Left ventricle myocardium inferior (tissue), 1 donor: ENCODE results near the gene ZNF687. TPM values are rescaled to one million over a fixed set of nuclear protein-coding genes. Genes with fewer than 3 reads are reported as not detected.

Experiments
- DNase-seq: peaks from one replicate; pipeline ENCODE4 v3.0.0-alpha.2; 2020
- H3K27ac ChIP-seq: fragments of 200-600 bp; replicated peaks from 2 replicates; pipeline ENCODE4 v1.8.0; 2021
- H3K27me3 ChIP-seq: fragments of 200-600 bp; 2 replicates; pipeline ENCODE4 v1.8.0; 2021; ENCODE audit warnings: low read depth
- H3K36me3 ChIP-seq: fragments of 200-600 bp; 2 replicates; pipeline ENCODE4 v1.8.0; 2021
- H3K4me1 ChIP-seq: fragments of 200-600 bp; 2 replicates; pipeline ENCODE4 v1.8.0; 2021
- H3K4me3 ChIP-seq: fragments of 200-600 bp; 2 replicates; pipeline ENCODE4 v1.8.0; 2021; ENCODE audit warnings: mild to moderate bottlenecking, moderate library complexity
- H3K9me3 ChIP-seq: fragments of 200-600 bp; replicated peaks from 2 replicates; pipeline ENCODE4 v1.8.0; 2021
- CTCF ChIP-seq: fragments of 200-600 bp; IDR thresholded peaks from 2 replicates; pipeline ENCODE4 v1.8.0; 2021; ENCODE audit warnings: antibody characterized with exemption, mild to moderate bottlenecking, borderline replicate concordance
- intact Hi-C: fragments of 100-400 bp; cut with micrococcal nuclease; formaldehyde crosslinking; loops from one replicate; pipeline ENCODE4 v1.11.0; 2022
- total RNA-seq: library from RNA; stranded (reverse); fragmentation: NEBNext Ultra II Directional; extraction: Animal tissue kit (Norgen Biotek cat#: 25700); gene quantifications from one replicate; pipeline ENCODE4 v1.2.1, GENCODE V29; 2021
- donor health status: DM: no; HTN: yes; CAD: no; lungs with severe emphysema.

ZNF687 gene
- total RNA-seq, 1 donor from 2014 or later = 11.2 TPM

DNA sequence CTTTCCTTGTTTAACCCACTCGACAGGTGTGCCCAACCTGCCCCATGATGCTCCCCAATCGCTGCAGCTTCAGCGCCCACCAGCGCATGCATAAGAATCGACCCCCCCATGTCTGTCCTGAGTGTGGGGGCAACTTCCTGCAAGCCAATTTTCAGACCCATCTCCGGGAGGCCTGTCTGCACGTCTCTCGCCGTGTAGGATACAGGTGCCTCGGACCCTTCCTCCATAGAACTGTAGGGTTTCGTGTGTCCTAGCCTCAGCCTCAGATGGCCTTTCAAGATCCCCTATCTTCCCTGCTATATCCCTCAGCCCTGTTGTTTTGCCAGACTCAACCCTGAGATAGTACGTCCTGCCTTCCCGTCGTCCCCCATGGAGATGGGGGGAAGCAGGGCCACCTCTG is 6.4 kb downstream of the ZNF687 start:
- DNase-seq = no peak
- no peak for TF ChIP-seq CTCF
- peaks cover 73% of the 10 kb centered on the region for H3K36me3 ChIP-seq
- H3K9me3 ChIP-seq = no peaks in the 10 kb centered on the region
- no peak overlapping the region for H3K4me3 ChIP-seq
- no peaks in the 10 kb centered on the region for H3K27me3 ChIP-seq
- H3K27ac ChIP-seq = no peak overlapping the region
- intact Hi-C loops = no loop called here
- H3K4me1 ChIP-seq = peaks cover 11% of the 10 kb centered on the region

DNA sequence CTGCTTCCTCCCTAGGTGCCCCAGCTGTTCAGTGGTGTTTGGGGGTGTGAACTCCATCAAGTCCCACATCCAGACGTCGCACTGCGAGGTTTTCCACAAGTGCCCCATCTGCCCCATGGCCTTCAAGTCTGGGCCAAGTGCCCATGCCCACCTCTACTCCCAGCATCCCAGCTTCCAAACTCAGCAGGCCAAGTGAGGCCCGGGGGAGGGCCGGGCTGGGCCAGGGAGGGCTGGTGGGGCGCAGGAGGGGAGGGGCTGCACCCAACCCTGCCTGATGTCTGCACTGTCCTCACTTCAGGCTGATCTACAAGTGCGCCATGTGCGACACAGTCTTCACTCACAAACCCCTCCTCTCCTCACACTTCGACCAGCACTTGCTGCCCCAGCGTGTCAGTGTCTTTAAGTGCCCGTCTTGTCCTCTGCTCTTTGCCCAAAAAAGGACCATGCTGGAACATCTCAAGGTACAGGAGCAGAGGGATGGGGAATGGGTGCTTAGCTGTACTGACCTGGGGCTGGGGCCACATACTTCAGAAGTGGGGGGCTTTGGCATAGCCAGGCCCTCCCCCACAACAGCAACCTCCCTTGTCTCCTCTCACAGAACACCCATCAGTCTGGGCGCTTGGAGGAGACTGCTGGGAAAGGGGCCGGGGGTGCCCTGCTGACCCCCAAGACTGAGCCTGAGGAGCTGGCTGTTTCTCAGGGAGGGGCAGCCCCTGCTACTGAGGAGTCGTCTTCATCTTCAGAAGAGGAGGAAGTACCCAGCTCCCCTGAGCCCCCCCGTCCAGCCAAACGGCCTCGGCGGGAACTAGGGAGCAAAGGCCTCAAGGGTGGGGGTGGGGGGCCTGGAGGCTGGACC is 7.2 kb downstream of the ZNF687 start:
- Histone ChIP-seq H3K9me3 (no peaks in the 10 kb centered on the region), H3K27me3 (no peaks in the 10 kb centered on the region), H3K36me3 (peaks cover 82% of the 10 kb centered on the region), H3K27ac (no peak overlapping the region), H3K4me3 (no peak overlapping the region), H3K4me1 (peaks cover 3% of the 10 kb centered on the region)
- DNase-seq = no peak
- TF ChIP-seq CTCF = no peak
- intact Hi-C loops = no loop called here

- no peaks in the 10 kb centered on the region for H3K4me1 ChIP-seq
- no peaks in the 10 kb centered on the region for H3K27me3 ChIP-seq
- peaks cover 90% of the 10 kb centered on the region for H3K36me3 ChIP-seq
- TF ChIP-seq CTCF = no peak
- DNase-seq = no peak
- H3K27ac ChIP-seq = no peak overlapping the region
- no peak overlapping the region for H3K4me3 ChIP-seq
- no peaks in the 10 kb centered on the region for H3K9me3 ChIP-seq
- intact Hi-C loops = no loop called here
Observed at GRCh38 chr1:151289991-151290708, 8.1 kb downstream of the ZNF687 start.

- H3K36me3 ChIP-seq = peaks cover 96% of the 10 kb centered on the region
- no peak for DNase-seq
- no peak overlapping the region for H3K27ac ChIP-seq
- intact Hi-C loops = no loop called here
- no peak overlapping the region for H3K4me3 ChIP-seq
- H3K4me1 ChIP-seq = no peaks in the 10 kb centered on the region
- H3K9me3 ChIP-seq = no peaks in the 10 kb centered on the region
- no peaks in the 10 kb centered on the region for H3K27me3 ChIP-seq
- TF ChIP-seq CTCF = no peak
Observed at GRCh38 chr1:151290709-151291303, 8.7 kb downstream of the ZNF687 start.

DNA sequence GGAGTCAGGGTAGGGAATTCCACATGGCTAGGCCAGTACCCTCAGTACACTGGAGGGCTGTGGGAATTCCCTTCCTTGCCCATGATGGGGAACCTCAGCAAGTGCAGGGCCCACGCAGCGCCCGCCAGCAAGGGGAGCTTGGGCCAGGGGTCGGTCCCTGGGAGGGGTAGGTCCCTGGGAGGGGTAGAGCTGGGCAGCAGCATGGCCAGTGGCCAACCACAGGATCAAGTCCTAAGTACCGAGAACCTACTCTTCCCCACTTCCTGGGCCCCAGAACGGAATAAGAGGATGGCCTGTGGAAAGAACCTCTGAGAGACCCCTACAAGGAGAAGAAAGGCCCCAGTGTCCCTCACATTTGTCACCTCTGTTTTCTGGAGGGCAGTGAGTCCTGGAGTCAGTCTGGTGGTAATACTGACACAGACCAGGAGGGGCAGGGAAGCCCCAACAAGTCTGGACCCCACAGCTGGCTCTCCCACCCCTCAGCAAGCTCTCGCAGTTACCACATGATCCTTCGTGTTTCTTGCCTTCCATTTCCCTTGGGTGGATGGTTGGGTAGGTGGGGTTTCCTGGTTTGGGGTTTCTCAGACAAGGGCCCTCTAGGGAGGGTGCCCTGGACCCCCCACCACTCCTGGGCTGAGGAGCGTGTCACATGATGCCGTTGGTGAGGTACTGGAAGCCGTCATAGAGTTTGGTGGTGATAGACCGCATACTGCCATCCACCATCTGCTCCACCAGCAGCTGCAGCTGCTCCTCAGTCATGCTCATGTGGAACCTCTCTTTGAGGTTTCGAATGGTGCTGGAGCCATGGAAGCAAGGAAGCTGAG is 10.3 kb downstream of the ZNF687 start:
- H3K4me1 ChIP-seq = no peaks in the 10 kb centered on the region
- peaks cover 98% of the 10 kb centered on the region for H3K36me3 ChIP-seq
- DNase-seq = no peak
- no peaks in the 10 kb centered on the region for H3K9me3 ChIP-seq
- no peak for TF ChIP-seq CTCF
- no peak overlapping the region for H3K27ac ChIP-seq
- H3K4me3 ChIP-seq = no peak overlapping the region
- H3K27me3 ChIP-seq = no peaks in the 10 kb centered on the region
- intact Hi-C loops = no loop called here
